Activated CD8-positive, alpha-beta T cell treated with anti-CD3 and anti-CD28 coated beads, Interleukin-2, amount 10 ng/mL, durations not matched to agents 7 days and 5 days (primary cell): ENCODE results near the gene RASSF1. TPM values are rescaled to one million over a fixed set of nuclear protein-coding genes. Genes with fewer than 3 reads are reported as not detected.

Source experiments
- ATAC-seq: fragments of 150-1000 bp; cut with Tn5 transposase; one replicate; pipeline ENCODE4 v1.10.0; 2021; ENCODE audit warnings: moderate library complexity
- CTCF ChIA-PET: fragments of 350-600 bp; sonication (Branson Sonifier 250); formaldehyde crosslinking; loops from one replicate; lab custom pipeline; 2021; ENCODE audit warnings: antibody characterized with exemption; lab: Charles Lee
- POLR2A ChIA-PET: fragments of 350-600 bp; sonication (Branson Sonifier 250); formaldehyde crosslinking; loops from one replicate; lab custom pipeline; 2021; ENCODE audit warnings: antibody characterized with exemption; lab: Charles Lee
- DNase-seq: peaks from one replicate; pipeline ENCODE4 v3.0.0-alpha.2; 2020
- H3K27ac Mint-ChIP-seq: one replicate; pipeline ENCODE4 v1.8.0; 2021; ENCODE audit warnings: mild to moderate bottlenecking, mixed read lengths
- H3K27me3 Mint-ChIP-seq: one replicate; pipeline ENCODE4 v1.8.0; 2021; ENCODE audit warnings: low read depth, mixed read lengths
- H3K36me3 Mint-ChIP-seq: one replicate; pipeline ENCODE4 v1.8.0; 2021; ENCODE audit warnings: low read depth, mixed read lengths
- H3K4me1 Mint-ChIP-seq: one replicate; pipeline ENCODE4 v1.8.0; 2021; ENCODE audit warnings: low read depth, mixed read lengths
- H3K4me3 Mint-ChIP-seq: one replicate; pipeline ENCODE4 v1.8.0; 2021; ENCODE audit warnings: mild to moderate bottlenecking, mixed read lengths
- H3K9me3 Mint-ChIP-seq: one replicate; pipeline ENCODE4 v1.8.0; 2022; ENCODE audit warnings: mixed read lengths; ENCODE audit not compliant: insufficient read depth
- total RNA-seq, 2 experiments: library from RNA; stranded (reverse); gene quantifications; one replicate each; pipeline ENCODE4 v1.2.3, GENCODE V29; 2021

RASSF1 gene
- 100 to 1,000 TPM; 172 to 174 TPM for total RNA-seq

- ATAC-seq (peak; percentile 55), DNase-seq (peak; percentile 97)
- peaks cover 49% of the 10 kb centered on the region for H3K36me3 Mint-ChIP-seq
- no peaks in the 10 kb centered on the region for H3K27me3 Mint-ChIP-seq
- peak within 1 kb of the TSS; percentile 92 for H3K4me3 Mint-ChIP-seq
- POLR2A ChIA-PET, result interaction anchor here (0.6 to 5.6 kb wide), 26 partner anchors 9 to 277 kb away, joined by 3 to 51 read pairs (median 5); partner anchors contain the start of genes CISH, CYB561D2, HEMK1 and HYAL3
- peak within 1 kb of the TSS; percentile 96 for H3K27ac Mint-ChIP-seq
- H3K9me3 Mint-ChIP-seq, result no peaks in the 10 kb centered on the region
- CTCF ChIA-PET, result interaction anchor here (0.8 to 2.8 kb wide), 10 partner anchors 9 to 262 kb away, joined by 3 to 14 read pairs (median 4); partner anchors contain the start of genes CYB561D2, HYAL3, NAA80 and NPRL2
- peaks cover 54% of the 10 kb centered on the region for H3K4me1 Mint-ChIP-seq
These were observed at the start of gene RASSF1 for GRCh38 chr3:50340448-50341329. Gene RASSF1 (minus strand): TSS chr3:50340836. CDS start chr3:50340805, 31 bp downstream.

DNA sequence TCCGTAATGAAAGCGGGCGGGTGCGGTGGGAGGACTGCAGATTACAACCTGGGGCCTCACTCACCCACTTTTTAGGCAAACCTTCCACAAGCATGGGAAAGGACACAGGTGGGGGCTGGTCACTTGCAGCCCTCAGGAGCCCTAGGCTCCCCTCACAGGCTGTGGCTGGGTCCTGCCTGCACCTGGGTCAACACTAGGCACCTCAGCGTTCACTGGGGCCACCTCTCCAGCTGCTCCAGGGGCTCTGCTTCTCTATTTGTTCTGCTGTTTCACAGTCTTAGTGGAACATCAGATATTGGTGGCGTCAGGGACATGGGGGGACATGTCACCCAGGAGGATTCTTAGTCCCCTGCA lies 48.8 kb upstream of the RASSF1 start:
- Mint-ChIP-seq H3K36me3 (no peaks in the 10 kb centered on the region), H3K27ac (no peak overlapping the region), H3K27me3 (no peaks in the 10 kb centered on the region), H3K4me1 (peaks cover 13% of the 10 kb centered on the region), H3K9me3 (no peaks in the 10 kb centered on the region), H3K4me3 (no peak overlapping the region)
- DNase-seq (no peak), ATAC-seq (no peak)
- POLR2A ChIA-PET, result no interaction called here
- CTCF ChIA-PET, result no interaction called here

- no peak overlapping the region for H3K27ac Mint-ChIP-seq
- no peak for ATAC-seq
- DNase-seq, result no peak
- POLR2A ChIA-PET, result no interaction called here
- H3K27me3 Mint-ChIP-seq, result no peaks in the 10 kb centered on the region
- no peak overlapping the region for H3K4me3 Mint-ChIP-seq
- no peaks in the 10 kb centered on the region for H3K36me3 Mint-ChIP-seq
- CTCF ChIA-PET, result no interaction called here
- H3K4me1 Mint-ChIP-seq, result peaks cover 13% of the 10 kb centered on the region
- no peaks in the 10 kb centered on the region for H3K9me3 Mint-ChIP-seq
These were observed 48.2 kb upstream of the RASSF1 start for GRCh38 chr3:50388720-50389413.

DNA sequence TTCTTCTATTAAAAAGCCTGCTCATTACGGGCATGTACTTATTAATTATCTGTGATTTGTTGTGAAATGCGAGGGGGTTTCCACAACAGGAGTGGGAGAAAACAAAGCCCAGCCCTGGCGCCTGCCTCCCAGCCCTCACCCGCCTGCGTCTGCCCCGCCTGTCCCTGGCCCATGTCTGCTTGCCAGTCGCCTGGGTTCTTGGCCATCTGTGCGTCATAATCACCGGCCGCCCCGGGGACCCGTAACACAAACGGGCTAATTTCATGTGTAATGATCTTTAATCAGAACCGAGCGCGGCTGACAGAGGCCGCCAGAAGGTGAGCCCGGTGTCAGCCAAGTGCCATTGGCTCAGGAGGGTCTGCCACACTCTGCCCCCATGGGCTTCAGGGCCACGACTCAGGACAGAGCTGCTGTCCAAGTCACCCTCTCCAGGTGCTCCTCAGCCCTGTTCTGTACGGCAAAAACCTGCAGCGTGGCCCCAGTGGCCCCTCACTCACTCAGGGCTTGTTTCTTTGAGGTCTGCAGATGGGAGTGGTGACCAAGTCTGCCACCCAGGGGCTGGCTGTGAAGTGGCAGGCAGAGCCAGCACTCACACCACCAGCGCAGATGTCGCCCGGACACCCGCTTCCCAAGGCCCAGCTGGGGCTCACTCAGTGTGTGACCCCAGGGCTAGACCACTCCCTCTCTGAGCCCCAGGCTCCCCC lies 47.5 kb upstream of the RASSF1 start:
- no peaks in the 10 kb centered on the region for H3K9me3 Mint-ChIP-seq
- CTCF ChIA-PET, result no interaction called here
- POLR2A ChIA-PET, result no interaction called here
- no peak overlapping the region for H3K27ac Mint-ChIP-seq
- no peaks in the 10 kb centered on the region for H3K36me3 Mint-ChIP-seq
- ATAC-seq, result no peak
- H3K4me3 Mint-ChIP-seq, result no peak overlapping the region
- peaks cover 13% of the 10 kb centered on the region for H3K4me1 Mint-ChIP-seq
- no peaks in the 10 kb centered on the region for H3K27me3 Mint-ChIP-seq
- no peak for DNase-seq

- no peak for DNase-seq
- Mint-ChIP-seq H3K4me1 (no peaks in the 10 kb centered on the region), H3K27me3 (no peaks in the 10 kb centered on the region), H3K27ac (no peak overlapping the region), H3K4me3 (no peak overlapping the region), H3K9me3 (no peaks in the 10 kb centered on the region), H3K36me3 (no peaks in the 10 kb centered on the region)
- CTCF ChIA-PET, result no interaction called here
- ATAC-seq, result no peak
- POLR2A ChIA-PET, result no interaction called here
These were observed 45.1 kb upstream of the RASSF1 start for GRCh38 chr3:50385754-50386153.

DNA sequence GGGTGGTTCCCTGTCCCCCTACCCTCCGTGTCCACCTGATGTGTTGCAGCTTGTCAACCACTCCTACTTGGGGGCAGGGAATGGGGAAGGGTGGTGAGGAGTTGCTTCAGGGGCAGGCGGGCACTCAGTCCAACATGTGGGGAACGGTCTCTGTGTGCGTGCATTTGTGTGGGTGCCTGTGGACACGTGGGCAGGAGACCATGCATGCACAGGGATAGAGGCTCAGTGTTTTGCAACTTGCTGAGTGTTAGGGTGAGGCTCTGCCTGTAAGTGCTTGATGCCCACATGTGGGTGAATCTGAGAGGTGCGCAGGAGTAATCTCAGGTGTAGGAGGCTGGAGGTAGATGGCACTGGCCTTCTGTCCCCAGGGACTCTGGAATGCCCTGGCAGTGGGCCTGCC lies 43.1 kb upstream of the RASSF1 start:
- no peak for ATAC-seq
- Mint-ChIP-seq H3K4me1 (no peaks in the 10 kb centered on the region), H3K27ac (no peak overlapping the region), H3K9me3 (no peaks in the 10 kb centered on the region), H3K36me3 (no peaks in the 10 kb centered on the region), H3K27me3 (no peaks in the 10 kb centered on the region), H3K4me3 (no peak overlapping the region)
- CTCF ChIA-PET, result interaction anchor here (0.7 to 1.0 kb wide), 2 partner anchors 31 to 159 kb away, joined by 3 to 4 read pairs; no protein-coding TSS in a partner anchor
- no peak for DNase-seq
- POLR2A ChIA-PET, result no interaction called here

DNA sequence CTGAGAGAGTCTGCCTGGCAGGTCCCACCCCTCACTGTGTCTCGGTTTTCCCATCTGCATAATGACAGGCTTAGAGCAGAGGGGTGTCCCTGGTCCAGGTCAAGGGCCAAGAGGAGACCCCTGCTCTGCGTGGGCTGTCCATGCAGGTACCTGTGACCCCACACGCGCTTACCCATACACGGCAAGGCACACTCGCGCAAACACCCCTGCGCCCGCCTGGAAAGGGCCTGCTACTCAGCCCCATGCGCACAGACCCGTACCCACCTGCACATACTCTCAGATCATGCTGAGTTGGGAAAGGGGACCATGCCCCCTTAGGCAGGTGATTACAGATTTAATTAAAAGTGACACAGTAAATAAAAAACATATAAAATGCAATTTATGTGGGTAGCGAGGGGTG lies 42.1 kb upstream of the RASSF1 start:
- Mint-ChIP-seq H3K4me3 (no peak overlapping the region), H3K27me3 (no peaks in the 10 kb centered on the region), H3K9me3 (no peaks in the 10 kb centered on the region), H3K27ac (no peak overlapping the region), H3K4me1 (no peaks in the 10 kb centered on the region), H3K36me3 (no peaks in the 10 kb centered on the region)
- CTCF ChIA-PET, result interaction anchor here (1.0 kb wide), 1 partner anchor 160 kb away, joined by 4 read pairs; no protein-coding TSS in a partner anchor
- ATAC-seq, result no peak
- no peak for DNase-seq
- POLR2A ChIA-PET, result no interaction called here

DNA sequence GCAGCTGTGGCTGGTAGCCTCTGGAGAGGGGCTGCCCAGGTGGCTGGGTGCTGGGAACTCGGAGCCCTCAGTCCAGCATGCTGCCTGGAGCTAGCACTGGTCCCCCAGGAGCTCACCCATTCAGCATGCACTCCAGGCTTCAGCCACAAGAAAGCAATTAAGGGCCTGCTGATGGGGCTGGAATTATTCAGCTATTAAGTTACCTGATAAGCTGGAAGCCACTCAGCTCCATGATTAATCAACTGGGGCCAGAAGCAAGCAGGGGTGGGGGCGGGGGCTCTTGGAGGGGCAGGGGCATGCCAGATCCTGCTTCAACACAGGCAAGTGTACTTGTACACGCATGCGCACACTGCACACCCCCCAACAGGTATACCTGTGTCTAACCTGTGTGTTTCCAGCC lies 40.7 kb upstream of the RASSF1 start:
- H3K4me1 Mint-ChIP-seq, result no peaks in the 10 kb centered on the region

GRCh38 chr3:50380405-50381085 lies 39.9 kb upstream of the RASSF1 start:
- ChIA-PET POLR2A (interaction anchor here (0.7 kb wide), 1 partner anchor 8 kb away, joined by 4 read pairs; no protein-coding TSS in a partner anchor), CTCF (no interaction called here)
- H3K4me1 Mint-ChIP-seq, result no peaks in the 10 kb centered on the region
- H3K4me3 Mint-ChIP-seq, result no peak overlapping the region
- no peaks in the 10 kb centered on the region for H3K36me3 Mint-ChIP-seq
- no peaks in the 10 kb centered on the region for H3K27me3 Mint-ChIP-seq
- no peak for ATAC-seq
- H3K9me3 Mint-ChIP-seq, result no peaks in the 10 kb centered on the region
- H3K27ac Mint-ChIP-seq, result no peak overlapping the region
- DNase-seq, result no peak

More for the DNA sequence above, 40.7 kb upstream of the RASSF1 start:
- DNase-seq (no peak), ATAC-seq (no peak)
- ChIA-PET CTCF (no interaction called here), POLR2A (no interaction called here)
- H3K27ac Mint-ChIP-seq, result no peak overlapping the region
- no peak overlapping the region for H3K4me3 Mint-ChIP-seq
- H3K36me3 Mint-ChIP-seq, result no peaks in the 10 kb centered on the region
- H3K9me3 Mint-ChIP-seq, result no peaks in the 10 kb centered on the region
- no peaks in the 10 kb centered on the region for H3K27me3 Mint-ChIP-seq

- ATAC-seq (no peak), DNase-seq (no peak)
- Mint-ChIP-seq H3K27me3 (no peaks in the 10 kb centered on the region), H3K4me1 (no peaks in the 10 kb centered on the region), H3K9me3 (no peaks in the 10 kb centered on the region), H3K27ac (no peak overlapping the region), H3K36me3 (no peaks in the 10 kb centered on the region), H3K4me3 (no peak overlapping the region)
- POLR2A ChIA-PET, result no interaction called here
- CTCF ChIA-PET, result no interaction called here
These were observed 38.1 kb upstream of the RASSF1 start for GRCh38 chr3:50378757-50379156.

GRCh38 chr3:50378024-50378423 lies 37.4 kb upstream of the RASSF1 start:
- CTCF ChIA-PET, result no interaction called here
- ATAC-seq, result no peak

More at GRCh38 chr3:50378024-50378423, 37.4 kb upstream of the RASSF1 start:
- no peak overlapping the region for H3K4me3 Mint-ChIP-seq
- no peaks in the 10 kb centered on the region for H3K36me3 Mint-ChIP-seq
- H3K9me3 Mint-ChIP-seq, result no peaks in the 10 kb centered on the region
- H3K27me3 Mint-ChIP-seq, result no peaks in the 10 kb centered on the region
- no peak overlapping the region for H3K27ac Mint-ChIP-seq
- no peak for DNase-seq
- no peaks in the 10 kb centered on the region for H3K4me1 Mint-ChIP-seq
- POLR2A ChIA-PET, result no interaction called here
